Measurements from ENCODE around the gene RBMX.
"Not testable (repeated sequence)": the region's sequence is repeated elsewhere in the genome, so short reads cannot be mapped to it uniquely, and the experiment has no call there.

The RBMX gene

GRCh38 chrX:136880452-136881013, at the start of gene RBMX:
Gene RBMX (minus strand): TSS chrX:136880725. CDS start chrX:136879427, 1,298 bp downstream.
- peak; percentile 89 for DNase-seq (ENCODE audit: low spot score)

- not testable (repeated sequence) for DNase-seq (ENCODE audit: low spot score)
Measured at GRCh38 chrX:136921438-136921837, 40.9 kb upstream of the RBMX start.

GRCh38 chrX:136920001-136920400, 39.5 kb upstream of the RBMX start:
- DNase-seq (ENCODE audit: low spot score) = no peak

- DNase-seq (ENCODE audit: low spot score) = no peak
Measured at GRCh38 chrX:136916827-136917226, 36.3 kb upstream of the RBMX start.

- not testable (repeated sequence) for DNase-seq (ENCODE audit: low spot score)
Measured at GRCh38 chrX:136911661-136912060, 31.1 kb upstream of the RBMX start.

- DNase-seq (ENCODE audit: low spot score) = no peak
Measured at GRCh38 chrX:136911253-136911652, 30.7 kb upstream of the RBMX start.

- no peak for DNase-seq (ENCODE audit: low spot score)
Measured at GRCh38 chrX:136910565-136911035, 30.1 kb upstream of the RBMX start.

DNA sequence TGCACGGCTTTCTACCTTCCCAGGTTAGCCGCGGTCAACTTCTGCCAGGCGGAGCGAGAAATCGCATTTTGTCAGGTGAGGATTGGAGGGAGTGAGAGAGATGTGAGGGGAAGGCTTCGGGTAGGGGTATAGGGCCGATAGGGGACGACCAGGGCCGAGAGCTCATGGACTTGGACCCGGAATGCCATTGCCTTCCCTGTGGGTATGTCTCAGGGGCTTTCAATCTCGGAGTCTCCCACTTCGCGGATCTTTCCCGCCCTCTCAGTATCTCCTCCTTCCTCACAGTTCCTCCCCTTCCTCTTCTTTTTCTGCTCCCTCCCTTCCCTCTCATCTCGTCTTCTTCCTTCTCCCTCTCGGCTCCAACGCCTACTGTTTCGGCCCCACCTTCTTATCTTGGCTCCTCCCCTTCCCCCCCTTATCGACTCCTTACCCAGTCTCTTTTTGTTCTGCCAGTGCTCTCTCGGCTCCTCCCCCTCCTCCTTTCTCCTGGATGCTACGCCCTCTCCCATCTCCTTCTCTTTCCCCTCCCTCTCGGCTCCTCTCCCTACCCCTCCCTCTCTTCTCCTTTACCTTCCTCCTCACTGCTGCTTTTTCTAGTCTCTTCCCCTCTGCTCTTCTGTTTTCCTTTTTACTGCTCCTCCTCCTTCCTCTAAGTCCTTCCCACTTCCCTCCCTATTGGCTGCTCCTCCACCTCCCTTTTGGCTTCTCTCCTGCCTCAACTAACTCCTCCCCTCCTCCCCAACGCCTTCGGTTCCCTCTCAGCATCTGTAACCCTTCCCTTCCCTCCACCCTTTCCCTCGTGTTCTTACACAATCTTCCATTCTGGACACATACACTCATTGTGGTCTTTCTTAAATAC, 29.4 kb upstream of the RBMX start:
- DNase-seq (ENCODE audit: low spot score) = peak; percentile 51

GRCh38 chrX:136909119-136909705, 28.7 kb upstream of the RBMX start:
- peak; percentile 71 for DNase-seq (ENCODE audit: low spot score)

DNA sequence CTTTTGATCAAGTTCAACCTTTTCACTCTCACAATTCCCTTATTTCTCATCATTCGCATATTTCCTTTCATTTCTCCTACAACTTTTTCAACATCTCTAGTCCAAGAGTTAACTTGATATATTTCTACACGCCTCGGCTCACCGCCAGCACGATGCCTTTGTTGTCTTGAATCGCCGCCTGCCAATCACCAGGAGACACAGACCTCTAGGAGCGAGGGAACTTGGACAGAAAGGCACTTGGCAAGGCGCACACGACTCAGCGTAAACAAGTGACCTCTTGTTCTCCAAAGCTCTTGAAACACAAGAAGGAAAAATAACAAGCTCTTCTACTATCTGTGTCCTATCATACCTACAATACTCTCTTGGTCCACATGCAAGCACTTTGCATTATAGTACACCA, 27.1 kb upstream of the RBMX start:
- no peak for DNase-seq (ENCODE audit: low spot score)

- no peak for DNase-seq (ENCODE audit: low spot score)
Measured at GRCh38 chrX:136906921-136907510, 26.5 kb upstream of the RBMX start.

- DNase-seq (ENCODE audit: low spot score) = not testable (repeated sequence)
Measured at GRCh38 chrX:136904067-136904466, 23.5 kb upstream of the RBMX start.

- DNase-seq (ENCODE audit: low spot score) = not testable (repeated sequence)
Measured at GRCh38 chrX:136900071-136900470, 19.5 kb upstream of the RBMX start.

GRCh38 chrX:136899221-136899620, 18.7 kb upstream of the RBMX start:
- no peak for DNase-seq (ENCODE audit: low spot score)

DNA sequence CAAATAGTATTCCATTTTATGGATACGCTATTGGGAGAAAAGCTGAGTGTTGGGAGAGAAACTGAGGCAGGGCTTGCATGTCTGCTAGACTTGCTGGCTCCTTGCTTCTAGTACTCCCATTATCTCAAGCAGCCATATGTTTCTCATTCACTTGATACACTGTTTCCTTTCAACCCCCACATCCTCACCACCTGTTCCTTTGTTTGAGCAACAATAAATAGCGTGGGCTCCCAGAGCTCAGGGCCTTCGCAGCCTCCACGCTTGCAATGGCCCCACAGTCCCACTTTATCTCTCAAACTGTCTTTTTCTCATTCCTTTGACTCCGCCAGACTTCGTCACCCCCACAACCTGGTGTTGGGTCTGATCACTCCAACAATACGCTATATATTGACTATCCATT, 18.2 kb upstream of the RBMX start:
- not testable (repeated sequence) for DNase-seq (ENCODE audit: low spot score)

- DNase-seq (ENCODE audit: low spot score) = no peak
Measured at GRCh38 chrX:136896121-136896914, 15.8 kb upstream of the RBMX start.

DNA sequence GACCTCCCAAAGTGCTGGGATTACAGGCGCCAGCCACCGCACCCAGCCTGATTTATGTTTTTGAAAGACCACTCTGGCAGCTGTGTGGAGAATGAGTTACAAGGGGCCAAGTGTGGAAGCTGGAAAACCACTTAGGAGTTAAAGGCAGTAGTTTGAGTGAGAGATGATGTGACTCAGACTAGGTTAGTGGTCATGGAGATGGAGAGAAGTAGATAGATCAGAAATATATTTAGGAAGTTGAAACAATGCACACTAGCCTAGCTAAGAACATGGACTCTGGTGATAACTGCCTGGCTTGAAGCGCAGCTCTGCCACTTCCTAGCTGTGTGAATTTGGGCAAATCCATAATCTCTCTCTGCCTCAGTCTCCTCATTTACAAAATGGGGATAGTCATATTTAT, 11.9 kb upstream of the RBMX start:
- no peak for DNase-seq (ENCODE audit: low spot score)

DNA sequence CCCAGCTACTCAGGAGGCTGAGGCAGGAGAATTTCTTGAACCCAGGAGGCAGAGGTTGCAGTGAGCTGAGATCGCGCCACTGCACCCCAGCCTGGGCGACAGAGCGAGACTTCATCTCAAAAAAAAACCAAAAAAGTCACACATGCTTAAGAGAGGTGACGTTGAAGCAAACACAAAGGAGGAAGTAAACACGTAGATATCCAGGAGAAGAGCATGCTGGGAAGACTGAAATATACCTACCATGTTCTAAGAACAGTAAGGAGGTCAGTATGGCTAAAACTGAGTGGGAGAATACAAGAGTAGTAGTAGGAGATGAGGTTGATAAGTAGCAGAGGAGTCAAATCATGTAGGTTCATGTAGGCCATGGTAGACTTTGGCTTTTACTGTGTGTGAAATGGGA, 10.1 kb upstream of the RBMX start:
- DNase-seq (ENCODE audit: low spot score) = not testable (repeated sequence)

GRCh38 chrX:136889269-136889668, 8.7 kb upstream of the RBMX start:
- DNase-seq (ENCODE audit: low spot score) = no peak

DNA sequence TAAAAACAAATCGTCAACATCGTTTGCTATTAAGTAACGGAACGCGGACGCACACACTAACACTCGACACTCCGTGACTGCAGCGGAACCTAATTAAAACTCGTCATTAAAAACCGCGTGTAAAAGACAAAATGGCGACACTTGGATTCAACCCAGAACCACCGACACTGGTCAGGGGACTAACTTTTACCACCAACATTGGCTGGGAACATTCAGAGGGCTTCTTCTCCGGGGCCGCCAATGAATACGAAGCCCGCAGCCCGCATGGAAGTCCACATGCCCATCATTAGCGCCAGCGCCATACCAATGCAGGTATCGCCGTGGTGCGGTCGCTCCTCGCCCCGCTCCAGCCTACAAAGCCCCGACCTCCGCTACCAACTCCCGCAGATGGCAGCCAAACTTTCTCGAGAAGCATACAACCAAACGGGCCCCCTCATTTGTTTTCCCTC, 498 bp downstream of the RBMX start:
- DNase-seq (ENCODE audit: low spot score) = peak; percentile 35

DNA sequence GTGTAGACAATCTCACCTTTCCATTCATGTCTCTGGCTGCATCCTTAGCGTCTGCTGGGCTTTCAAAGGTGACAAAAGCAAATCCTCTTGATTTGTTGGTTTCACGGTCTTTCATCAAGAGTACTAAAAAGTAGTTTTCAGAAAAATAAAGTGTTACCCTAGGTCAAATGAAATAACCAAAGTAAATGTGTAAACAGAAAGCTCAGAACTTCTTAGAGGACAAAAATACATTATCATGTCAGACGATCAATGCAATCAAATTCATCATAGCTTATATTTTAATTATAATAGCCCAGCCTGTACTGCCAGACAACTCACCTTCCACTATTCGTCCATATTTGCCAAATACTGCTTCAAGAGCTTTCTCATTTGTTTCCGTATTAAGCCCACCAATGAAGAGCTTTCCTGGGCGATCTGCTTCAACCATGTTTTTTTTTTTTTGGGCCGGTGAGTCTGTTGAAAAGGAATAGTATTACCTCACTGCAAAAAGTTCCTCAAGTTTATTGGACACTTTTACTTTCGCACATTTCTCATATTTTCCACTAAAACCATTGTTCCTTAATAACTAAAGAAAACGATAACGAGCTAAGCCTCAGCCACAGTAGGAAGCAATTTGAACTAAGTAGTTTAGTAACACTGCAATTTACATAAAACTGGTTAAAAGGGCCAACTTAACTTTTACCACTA, 1.4 kb downstream of the RBMX start:
- no peak for DNase-seq (ENCODE audit: low spot score)

Measured in CD4-positive, alpha-beta T cell treated with Interleukin-6 at 100 ng/mL for 8 hours (primary cell).